ENCODE measurements around the gene RPUSD4.

RPUSD4 gene

DNA sequence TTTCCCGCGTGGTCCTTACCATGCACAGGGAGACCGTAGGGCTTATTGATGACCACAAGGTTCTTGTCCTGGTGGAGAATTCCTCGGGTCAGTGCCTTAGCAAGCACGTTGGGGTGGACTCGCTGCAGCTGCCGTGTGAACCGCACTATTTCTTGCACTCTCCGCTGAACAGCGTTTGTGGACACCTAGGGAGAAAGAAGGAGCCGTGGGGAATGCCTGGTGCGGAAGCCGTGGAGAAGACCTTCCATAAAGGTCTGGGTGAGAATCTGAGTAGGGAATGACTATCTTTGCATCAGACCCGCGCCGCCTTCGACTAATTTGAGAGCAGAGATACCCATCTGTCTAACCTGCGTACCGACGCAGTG, 597 bp downstream of the RPUSD4 start:
- no peak for DNase-seq

DNA sequence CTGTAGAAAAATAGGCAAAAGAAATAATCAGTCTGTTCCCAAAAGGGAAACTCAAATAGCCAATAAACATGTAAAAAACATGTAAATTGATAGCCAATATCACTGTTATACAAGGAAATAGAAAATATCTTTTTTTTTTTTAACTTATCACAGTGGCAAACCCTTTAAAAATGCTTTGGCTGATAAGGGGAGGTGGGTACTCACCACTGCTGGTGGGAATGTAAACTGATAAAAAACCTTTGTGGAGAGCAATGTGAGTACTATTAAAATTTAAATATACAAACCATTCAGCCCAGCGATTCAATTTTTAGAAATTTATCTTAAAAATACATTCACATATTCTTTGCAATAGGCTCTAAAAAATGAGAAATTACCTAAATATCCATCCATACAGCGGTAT, 3.6 kb downstream of the RPUSD4 start:
- no peak for DNase-seq

DNA sequence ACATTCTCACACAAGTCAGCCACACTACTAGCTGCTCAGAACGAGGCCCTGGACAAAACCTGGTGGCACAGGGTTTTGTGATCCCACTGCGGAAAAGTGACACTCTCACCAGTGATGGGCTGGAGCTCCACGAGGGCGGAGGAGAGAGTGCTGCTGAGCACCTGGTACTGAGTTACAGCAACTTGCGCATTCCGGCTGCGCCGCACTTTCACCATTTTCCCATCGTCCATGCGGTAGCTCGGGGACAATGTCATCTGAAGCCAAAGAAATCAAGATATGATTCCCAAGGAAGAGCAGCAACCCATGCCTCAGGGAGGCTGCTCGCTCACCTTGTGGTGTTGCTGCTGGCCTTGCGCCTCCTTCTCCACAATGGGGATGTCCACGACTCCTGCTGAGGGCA, 6.1 kb downstream of the RPUSD4 start:
- DNase-seq: no peak

DNA sequence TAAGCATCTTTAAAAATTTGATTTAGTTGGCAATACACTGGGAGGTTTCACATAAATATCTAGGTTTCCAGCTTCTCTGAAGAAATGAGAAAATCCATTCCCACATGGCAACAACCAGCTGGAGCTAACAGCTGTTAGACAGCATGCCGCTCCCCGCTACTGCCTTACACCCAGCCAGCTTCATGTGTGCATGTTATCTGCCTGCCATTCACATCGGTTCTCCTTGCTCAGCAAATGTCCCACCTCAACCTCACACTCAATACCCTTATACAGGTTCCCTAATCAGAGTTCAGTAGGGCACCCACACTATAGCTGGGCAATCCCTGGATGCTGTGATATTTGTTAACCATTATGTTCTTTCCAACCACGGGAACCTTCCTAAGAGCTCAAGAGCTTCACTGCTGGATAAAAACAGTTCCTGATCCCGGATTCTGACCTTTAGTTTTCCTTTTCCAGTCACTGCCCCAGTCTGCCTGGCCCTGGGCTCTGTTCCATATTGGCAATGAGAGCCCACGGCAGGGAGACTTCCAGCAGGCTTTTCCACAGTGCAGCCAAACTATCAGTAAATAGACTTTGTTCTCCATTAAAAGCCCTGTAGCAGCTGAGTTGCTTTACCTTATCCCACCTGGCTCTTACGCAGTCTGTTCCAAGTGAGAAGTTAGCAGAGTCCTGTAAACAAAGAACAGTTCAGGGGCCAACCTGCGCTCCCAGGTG, 8.6 kb downstream of the RPUSD4 start:
- DNase-seq: no peak

DNA sequence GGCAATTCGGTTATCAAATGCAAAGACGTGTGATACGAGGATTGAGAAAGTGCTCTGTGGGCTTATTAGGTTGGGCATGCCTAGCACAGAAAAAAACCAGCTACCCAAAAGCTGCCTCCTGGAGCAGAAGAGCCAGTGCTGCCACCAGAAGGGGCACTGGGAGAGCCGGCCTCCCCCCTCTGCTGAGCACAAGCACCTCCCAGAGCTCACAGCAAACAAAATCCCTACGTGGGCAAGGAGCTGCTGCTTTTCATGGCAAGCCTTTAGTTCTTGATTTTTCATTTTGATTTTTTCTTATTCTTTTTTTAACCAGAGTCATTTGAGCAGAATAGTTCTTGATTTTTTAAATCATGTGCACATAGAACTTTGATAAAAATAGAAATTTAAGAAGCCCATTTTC, 12.8 kb downstream of the RPUSD4 start:
- DNase-seq: no peak

DNA sequence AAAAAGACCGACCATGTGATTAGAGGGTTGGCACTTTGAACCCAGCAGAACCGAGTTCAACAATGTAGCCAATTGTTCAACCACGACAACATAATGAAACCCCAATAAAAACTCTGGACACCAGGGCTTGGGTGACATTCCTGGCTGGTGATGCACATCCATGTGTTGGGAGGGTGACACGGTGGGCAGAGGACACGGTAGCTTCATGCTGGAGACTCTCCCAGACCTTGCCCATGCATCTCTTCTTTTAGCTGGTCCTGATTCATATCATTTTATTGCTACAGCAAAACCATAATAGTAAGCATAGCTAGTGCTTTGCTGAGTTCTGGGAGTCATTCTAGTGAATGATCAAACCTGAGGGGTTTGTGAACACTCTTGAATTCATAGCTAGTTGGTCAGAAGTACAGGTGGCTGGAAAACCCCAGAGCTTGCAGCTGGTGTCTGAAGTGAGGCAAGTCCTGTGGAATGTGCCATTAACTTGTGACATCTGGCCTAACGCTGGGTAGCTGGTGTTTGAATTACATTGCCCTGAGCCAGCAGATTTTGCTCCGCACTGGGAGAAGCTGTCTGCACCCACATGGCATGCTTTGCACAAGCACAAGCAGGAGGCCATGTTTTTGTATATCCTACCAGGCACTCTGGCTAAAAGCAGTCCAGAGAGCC, 14.0 kb downstream of the RPUSD4 start:
- no peak for DNase-seq

DNA sequence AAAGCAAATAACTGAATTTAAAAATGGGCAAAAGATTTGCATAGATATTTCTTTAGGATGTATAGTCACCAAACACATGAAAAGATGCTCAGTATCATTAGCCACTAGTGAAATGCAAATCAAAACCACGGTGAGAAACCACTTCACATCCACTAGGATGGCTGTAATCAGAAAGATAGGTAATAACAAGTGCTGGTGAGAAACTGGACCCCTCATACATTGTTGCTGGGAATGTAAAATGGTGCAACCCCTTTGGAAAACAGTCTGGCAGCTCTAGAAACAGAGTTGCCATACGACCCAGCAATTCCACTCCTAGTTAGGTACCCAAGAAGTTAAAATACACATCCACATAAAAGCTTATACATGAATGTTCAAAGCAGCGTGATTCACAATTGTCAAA, 16.3 kb downstream of the RPUSD4 start:
- no peak for DNase-seq

DNA sequence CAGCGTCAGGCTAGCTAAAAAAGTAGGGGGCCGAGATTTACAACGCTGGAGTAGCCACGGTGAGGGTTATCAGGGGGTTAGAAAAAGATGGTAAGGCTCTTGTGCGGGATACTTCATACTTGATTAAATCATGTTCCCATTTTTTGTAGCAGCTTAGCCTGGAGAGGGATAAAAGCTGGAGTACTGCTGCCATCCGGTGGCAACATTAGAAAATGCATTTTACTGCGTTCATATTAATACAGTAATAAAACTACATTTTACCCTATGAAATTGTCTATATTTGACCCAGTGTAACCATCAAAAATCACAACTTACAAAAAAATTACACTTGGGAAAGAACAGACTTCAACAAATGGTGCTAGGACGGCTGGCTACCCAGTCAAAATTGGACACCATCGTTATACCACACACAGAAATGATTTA, 17.3 kb downstream of the RPUSD4 start:
- DNase-seq: peak; percentile 3

DNA sequence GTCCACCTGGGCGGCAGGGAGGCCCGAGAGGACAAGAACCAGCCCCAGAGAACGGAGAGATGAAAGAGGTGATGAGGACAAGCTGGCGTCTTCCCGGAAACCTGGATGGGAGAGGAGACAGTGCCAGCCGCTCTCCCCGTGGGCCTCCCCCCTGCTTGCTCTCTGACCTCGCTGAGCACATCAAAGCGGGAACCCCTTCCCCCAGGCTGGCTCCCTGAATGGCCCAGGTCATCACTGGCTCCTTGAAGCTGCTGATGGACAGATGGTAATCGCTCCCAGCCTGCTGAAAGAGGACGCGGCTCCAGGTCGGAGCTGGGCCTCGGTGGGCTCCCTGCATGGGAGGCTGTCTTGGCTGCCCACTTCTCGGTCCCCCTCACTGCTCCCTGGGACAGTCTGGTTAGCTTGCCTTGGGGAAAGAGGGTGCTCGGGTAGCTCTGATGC, 18.4 kb downstream of the RPUSD4 start:
- no peak for DNase-seq

DNA sequence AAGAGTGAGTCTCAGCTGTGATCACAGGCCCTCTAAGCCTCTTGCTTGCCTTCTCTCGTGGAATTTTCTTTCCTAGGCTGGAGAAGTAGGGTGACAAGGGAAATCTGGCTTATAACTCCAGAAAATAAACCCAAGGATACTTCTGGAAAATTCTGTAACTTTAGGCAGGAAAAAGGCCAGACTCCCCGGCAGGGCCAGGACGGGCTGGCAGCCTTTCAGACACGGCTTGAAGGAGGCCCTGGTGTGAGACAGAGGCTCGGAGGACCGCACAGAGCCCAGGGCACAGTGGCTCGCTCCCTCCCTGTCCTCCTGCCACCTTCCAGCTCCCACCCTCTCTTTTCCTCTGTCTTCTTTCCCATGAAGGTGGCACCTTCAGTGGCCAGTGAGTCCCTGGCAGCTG, 19.1 kb downstream of the RPUSD4 start:
- DNase-seq: no peak

DNA sequence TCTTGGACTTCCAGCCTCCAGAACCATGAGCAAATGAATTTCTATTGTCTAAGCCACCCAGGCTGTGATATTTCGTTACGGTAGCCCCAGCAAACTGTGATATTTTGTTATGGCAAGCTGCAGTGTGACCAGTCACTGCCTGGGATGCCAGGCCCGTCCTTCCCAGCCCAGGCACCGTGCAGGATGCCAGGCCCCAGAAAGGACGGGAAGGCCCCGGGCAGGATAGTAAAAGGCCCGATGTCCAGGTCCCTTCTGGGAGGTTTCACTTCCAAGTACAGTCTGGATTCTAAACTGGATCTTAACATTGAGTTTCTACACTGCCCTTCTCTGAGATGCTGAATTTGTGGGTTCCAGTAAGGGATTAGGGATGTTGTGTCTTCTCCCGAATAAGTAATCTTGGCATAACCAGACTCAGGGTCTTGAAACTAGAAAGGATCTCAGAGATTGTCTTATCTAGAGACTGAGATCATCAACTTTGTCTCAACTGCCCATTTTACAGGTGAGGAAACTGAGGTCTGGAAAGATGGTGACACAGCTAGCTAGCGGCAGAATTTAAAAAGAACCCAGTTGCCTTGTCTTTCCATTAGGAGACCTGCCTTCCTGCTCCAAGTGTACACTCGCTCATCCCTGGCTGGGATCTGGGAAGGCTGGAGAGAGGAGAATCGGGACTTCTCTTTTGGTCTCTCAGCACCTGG, 19.9 kb downstream of the RPUSD4 start:
- DNase-seq: no peak

DNA sequence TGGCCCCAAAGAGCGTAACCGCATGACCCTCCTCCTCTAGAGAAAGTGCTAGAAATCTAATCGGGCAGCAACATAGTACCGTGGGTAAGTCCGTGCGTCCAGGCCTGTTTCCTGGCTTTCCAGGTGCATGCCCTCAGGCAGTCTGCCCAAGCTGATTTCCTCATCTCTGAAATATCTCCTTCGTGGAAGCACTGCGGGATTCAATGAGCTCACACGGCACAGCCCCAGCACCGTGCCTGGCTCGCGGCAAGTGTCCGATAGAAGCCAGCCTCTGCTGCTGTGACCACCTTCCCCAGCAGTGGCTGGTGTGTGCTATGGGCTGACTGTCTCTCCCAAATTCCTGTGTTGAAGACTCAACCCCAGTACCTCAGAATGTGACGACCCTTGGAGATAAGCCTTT, 20.7 kb downstream of the RPUSD4 start:
- no peak for DNase-seq

DNA sequence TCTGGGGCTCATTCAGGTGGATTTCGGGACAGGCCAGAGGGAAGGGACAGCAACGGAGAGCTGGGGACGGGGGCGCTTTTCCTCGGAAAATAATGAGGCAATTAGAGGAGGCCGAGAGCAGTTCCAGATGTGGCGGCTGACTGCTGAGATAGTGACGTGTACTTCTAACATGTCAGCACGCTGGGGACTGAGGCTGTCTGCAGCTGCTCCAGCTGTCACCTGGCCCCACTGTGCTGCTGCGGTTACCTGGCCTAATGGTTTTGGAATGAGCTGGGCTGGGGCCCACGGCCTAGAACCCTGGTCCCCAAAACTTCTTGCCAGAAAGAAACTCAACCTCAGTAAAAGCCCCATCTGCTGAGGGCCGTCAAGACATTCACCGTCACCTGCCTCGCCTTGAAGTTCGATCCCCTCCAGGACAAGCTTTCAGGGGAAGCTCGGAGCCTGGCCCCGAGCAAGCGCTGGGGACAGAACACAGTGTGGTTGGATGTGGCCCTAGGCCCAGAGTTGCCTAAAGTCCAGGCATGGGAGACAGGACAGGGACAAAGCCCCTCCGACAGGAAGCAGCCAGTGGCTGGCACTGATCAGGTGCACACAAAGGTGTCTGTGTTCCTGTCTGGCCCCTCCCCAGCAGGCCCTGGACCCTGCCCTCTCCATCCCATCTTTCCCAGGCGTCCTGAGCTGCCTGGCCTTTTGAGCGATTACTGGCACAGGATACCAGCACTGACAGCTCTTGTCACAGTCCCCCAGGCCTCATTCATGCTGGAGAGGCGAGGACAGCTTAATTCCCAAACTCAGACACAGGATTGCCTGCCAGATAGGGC, 22.1 kb downstream of the RPUSD4 start:
- DNase-seq: no peak

DNA sequence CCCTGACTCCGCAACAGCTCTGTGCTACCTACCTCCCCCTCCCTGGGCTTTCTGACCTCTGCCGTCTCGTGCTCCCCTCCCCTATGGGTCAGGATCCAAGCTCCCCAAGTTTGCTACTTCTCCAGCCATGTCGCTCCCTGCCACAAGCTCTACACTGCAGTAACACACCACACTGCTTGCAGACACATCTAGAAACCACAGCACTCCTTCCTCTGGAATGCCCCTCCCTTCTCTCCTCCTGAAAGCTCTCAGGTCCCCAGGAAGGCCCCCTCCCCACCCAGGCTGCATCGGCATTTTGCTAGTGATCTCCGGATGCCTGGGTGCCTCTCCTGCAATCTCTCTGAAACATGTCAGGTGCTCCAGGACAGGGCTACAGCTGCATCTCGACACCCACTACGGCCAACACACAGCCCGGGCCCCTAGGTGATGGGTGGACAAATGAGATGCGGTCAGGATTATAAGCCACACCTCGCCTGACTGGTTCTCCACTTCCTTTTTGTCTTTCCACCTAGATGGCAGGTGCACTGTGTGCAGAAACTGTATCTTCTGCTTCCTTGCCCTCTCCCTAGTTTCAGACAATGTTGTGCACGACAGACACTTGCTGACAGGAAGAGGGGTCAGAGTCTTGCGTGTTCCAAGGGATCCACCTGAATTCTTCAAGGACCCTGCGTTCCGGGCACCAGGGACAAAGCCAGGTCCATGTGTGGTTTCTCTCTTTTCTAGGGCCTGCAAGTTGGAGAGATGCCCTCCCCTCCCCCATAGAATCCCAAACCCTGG, 22.9 kb downstream of the RPUSD4 start:
- no peak for DNase-seq

DNA sequence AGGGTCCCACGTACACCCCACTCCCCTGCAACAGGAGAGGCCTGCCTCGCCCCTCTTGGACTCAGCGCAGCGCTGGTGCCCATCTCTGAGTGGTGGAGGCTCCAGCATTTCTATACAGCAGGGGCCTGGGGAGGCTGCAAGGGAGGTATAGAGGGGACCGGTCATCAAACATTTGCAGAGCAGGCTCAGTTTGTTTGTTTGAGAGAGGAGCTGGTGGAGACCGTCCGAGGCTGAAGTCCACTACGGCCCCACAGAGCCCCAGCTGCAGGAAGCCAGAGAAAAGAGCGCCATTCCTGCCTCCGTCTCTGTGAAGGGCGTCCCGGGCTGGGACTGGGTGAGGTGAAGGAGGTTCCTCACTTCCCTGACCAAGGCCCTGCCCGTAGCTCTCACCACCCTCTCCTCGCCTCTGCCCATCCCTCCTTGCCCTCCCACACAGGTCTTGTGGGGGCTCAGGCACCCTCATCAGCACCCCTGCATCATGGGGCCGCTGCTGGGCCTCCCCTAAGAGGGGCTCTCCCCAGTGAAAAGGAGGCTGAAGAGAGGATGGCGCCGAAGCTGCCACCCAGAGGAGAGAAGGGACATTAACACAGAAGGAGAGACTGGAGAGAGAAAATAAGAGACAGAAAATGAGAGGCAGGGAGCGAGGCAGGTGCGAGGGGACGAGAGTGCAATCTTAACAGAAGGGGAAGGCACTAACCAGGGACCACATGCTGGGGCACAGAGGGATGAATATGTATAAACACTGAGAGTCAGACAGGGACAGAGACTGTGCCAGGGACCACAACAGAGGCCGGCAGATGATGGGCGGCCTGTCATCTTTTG, 24.5 kb downstream of the RPUSD4 start:
- no peak for DNase-seq

DNA sequence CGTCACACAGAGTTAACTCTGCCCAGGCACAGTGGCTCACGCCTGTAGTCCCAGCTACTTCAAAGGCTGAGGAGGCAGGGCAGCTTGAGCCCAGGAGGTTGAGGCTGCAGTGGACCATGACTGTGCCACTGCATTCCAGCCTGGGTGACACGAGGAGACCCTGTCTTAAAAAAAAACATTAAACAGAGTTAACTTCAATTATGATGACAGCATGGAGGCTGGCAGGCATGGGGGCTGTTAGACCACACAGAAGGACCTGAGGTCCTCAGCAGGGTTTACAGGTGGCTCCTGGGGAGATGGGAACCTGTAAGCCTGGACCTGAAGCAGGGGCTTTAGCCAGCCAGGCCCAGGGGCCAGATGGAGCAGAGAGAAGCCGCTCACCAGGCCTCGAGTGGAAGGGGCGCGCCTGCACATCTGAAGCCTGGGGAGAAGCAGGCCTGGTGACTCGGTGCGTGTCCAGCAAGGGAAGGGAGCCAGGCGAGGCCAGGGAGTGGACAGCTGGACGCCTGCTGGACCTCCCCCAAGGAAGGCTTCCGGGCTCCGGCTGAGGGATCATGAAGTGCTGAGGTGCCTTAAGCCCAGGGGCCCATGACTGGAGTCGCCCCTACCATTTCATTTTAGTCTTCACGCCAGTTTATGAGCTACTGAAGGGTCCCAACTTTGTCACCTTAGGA, 25.3 kb downstream of the RPUSD4 start:
- no peak for DNase-seq

DNA sequence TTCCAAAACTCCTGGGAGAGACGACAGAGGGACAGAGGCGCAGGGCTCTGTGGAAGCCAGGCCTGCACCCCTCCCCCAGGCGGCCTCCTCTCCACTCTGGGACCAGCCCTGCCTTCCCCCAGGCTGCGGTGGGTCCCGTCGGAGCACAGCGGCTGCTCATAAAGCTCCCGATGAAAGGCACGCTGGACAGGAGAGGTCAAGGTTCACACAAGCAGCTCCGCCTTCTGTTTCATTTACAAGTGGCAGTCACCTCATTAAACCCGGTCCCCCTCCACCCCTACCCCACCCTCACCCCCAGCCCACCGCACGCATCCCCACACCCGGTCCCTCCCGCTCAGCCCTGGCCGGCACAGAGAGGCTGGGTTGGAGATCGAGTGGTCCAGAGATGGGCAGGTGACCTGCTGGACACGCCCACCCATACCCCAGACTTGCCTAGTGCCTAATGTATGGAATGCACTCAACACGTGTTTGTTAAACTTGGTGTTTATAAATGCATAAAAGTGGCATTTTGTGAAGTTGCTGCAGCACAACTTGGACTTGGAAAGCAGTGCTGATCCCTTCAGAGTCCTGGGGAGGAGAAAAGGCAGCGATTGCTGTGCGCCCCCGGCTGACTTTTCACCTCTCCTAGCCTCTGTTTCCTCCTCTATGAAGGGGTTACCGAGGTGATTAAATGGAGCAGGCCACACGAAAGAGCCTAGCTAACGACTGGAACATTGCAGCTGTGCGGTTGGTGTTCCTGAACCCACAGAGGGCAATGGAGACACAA, 26.0 kb downstream of the RPUSD4 start:
- DNase-seq: no peak

DNA sequence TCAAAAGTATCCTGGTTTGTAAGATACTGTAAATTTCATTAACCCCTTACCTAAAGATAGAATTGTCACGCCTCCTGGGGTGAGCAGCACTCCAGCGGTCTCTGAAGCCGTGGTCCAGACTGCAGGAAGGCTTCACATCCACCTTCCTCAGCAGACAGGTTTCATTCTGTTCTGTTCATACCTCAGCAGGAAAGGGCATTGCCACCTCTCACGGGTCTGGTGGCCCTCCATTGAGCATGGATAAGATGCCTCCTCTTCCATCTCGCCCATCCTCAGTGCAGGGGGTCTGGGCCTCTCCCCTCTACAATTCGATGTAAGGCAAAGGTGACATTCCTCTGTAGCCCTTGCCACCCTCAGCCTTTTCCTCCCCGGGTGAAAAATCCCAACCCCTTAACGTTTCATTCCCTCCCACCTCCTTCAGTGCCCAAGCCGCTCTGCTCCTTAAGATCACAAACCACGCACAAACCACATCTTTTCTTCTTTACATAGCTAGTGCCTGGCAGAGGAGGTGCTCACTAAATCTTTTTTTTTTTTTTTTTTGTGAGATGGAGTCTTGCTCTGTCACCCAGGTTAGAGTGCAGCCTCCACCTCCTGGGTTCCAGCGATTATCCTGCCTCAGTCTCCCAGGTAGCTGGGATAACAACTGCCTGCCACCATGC, 28.5 kb downstream of the RPUSD4 start:
- no peak for DNase-seq

DNA sequence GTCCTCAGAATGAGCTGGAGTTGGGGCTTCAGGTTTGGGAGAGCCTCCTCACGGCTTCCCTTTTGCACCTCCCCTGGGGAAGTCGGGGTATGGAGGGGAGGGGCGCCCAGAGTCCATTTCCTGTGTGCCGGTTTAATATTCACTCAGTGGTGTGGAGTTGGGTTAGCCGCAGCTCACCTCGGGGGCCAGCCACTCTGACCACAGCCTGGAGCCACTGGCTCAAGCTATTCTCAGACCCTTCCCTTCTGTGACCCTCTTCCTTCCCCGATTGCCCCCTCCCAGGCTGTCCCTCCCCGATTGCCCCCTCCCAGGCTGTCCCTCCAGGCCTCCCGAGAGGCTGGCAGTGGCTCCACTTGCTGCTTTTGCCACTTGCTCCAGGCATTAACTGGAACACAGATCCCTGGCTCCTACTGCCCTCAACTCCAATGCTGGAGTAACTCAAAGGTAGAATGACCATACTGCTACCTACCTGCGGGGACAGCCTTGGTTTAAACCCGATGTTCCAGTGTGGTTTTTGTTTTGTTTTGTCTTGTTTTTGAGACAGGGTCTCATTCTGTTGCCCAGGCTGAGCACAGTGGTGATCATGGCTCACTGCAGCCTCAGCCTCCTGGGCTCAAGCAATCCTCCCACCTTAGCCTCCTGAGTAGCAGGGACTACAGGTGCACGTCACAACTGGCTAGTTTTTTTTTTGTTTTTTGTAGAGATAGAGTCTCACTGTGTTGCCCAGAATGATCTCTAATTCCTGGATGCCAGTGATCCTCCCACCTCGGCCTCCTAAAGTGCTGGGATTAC, 29.3 kb downstream of the RPUSD4 start:
- DNase-seq: no peak
